ELR (cell line): Measurements from ENCODE around the gene PIK3CB.
"Not testable (repeated sequence)": the region's sequence is repeated elsewhere in the genome, so short reads cannot be mapped to it uniquely, and the experiment has no call there.

ENCODE experiments used
- DNase-seq: peaks from one replicate; pipeline ENCODE4 v3.0.0-alpha.2; 2015; ENCODE audit warnings: low read depth

The PIK3CB gene

DNA sequence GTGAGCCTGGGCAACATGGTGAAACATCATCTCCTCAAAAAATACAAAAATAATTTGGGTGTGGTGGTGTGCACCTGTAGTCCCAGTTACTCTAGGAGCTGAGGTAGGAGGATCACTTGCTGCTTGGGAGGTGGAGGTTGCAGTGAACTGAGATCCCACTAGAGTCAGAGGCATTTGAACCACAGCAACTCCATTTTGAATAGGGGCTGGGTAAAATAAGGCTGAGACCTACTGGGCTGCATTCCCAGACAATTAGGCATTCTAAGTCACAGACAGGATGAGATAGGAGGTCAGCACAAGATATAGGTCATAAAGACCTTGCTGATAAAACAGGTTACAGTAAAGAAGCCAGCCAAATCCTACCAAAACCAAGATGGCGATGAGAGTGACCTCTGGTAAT, 12.1 kb upstream of the PIK3CB start:
- DNase-seq: not testable (repeated sequence)

DNA sequence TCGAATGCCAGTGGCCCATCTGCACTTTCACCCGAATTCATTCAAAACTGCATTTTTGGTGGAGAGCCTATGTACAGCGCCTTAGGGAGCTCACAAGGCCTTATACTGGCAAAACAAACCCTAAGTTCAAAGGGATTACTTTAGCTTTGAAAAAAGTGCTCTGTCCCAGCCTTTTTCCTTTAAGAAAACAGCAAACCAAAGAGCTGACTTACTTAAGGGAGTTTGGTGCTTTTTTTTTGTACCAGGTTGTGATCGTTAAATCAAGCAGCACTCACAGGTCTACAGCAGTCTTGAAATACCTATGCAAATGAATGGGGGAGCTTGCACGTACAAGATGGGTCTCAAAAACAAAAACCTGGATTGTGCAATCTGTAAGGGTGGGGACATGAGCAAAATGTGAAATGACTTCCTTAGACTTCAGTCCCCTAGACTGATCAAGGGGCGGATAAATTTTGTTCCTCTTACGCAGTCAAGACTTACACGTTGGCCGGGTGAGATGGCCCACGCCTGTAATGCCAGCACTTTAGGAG, 11.6 kb upstream of the PIK3CB start:
- DNase-seq: no peak

DNA sequence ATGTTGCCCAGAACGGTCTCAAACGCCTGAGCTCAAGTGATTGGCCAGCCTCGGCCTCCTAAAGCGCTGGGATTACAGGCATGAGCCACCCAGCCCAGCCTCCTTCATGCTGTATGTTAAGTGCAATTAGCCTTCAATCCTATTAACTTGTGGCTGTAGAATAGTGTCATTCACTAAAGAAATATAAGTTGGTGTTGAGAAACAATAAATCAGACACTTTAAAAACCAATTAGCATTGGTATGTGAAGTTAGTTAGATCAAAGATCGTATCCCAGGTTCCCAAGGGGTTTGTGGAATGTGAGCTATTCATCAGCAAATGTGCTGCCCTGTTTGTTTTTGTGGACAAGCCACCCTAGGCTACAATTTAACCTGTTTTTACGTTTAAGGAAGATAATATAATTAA, 11.0 kb upstream of the PIK3CB start:
- DNase-seq: no peak

DNA sequence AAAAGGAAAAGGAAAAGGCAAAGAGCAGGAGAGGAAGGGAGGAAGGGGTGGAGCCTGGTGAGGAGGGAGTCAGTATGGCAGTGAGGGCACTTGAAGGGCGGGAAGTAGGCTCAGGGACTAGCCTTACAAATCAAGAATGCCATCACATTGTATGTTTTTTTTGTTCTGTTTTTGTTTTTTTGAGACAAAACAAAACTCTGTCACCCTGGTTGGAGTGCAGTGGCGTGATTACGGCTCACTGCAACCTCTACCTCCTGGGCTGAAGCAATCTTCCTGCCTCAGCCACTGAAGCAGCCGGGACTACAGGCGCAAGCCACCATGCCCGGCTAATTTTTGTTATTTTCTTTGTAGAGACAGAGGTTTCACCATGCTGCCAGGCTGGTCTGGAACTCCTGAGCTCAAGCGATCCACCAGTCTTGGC, 10.5 kb upstream of the PIK3CB start:
- no peak for DNase-seq

DNA sequence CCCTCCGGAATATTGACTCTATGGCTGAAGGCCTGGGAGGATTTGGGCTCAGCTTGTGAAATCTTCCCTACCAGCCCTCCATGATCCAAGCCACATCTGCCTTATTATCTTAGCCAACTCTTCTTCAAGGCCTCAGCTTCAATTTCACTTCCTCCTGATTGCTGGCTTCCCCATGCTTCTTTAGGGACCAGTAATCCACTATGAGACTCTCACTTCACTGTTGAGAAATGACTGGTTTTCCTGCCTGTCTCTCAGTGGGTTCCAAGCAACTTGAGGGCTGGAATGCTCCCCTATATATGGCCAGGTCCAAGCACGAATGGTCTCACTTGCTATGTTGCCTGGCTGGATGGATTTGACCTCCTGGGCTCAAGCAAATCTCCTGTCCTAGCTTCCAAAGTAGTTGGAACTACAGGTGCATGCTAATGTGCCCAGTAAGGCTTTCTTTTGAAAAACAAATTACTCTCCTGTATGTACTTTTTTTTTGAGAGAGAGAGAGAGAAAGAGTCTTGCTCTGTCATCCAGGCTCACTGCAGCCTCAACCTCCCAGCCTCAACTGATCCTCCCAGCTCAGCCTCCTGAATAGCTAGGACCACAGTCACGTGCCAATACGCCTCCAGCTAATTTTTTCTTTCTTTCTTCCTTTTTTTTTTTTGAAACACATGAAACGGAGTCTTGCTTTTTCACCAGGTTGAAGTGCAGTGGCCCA, 7.9 kb upstream of the PIK3CB start:
- no peak for DNase-seq

DNA sequence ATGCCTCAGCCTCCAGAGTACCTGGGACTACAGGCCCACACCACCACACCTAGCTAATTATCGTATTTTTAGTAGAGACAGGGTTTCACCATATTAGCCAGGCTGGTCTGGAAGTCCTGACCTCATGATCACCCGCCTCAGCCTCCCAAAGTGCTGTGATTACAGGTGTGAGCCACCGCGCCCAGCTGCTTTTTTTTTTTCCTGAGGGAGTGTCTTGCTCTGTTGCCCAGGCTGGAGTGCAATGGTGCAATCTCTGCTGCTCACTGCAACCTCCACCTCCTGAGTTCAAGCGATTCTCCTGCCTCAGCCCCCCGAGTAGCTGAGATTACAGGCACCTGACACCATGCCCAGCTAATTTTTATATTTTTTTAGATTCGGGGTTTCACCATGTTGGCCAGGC, 3.7 kb upstream of the PIK3CB start:
- DNase-seq: not testable (repeated sequence)

DNA sequence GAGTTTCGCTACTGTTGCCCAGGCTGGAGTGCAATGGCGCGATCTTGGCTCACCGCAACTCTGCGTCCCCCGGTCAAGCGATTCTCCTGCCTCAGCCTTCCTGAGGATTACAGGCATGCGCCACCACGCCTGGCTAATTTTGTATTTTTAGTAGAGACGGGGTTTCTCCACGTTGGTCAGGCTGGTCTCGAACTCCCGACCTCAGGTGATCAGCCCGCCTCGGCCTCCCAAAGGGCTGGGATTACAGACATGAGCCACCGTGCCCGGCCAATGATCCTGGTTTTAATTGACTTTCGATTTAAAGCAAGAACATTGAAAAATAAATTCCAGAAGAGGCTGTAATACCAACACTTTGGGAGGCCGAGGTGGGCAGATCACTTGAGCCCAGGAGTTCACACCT, 1.1 kb upstream of the PIK3CB start:
- not testable (repeated sequence) for DNase-seq

DNA sequence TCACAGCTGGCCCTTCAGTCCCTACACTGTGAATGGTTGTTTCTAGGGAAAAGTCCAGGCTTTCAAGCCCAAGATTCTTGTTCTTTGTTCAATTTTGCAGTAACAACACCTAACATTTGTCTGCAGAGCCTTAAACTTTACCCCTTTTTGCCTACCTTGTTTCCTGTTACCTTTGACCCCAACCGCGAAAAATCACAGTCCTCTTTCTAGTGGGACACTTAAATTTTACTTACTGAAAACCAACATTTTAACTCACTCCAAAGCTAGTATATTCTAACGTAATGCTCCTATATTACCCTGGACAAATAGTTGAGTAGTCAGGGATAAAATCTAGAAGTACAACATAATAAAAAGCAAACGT, 649 bp upstream of the PIK3CB start:
- no peak for DNase-seq

DNA sequence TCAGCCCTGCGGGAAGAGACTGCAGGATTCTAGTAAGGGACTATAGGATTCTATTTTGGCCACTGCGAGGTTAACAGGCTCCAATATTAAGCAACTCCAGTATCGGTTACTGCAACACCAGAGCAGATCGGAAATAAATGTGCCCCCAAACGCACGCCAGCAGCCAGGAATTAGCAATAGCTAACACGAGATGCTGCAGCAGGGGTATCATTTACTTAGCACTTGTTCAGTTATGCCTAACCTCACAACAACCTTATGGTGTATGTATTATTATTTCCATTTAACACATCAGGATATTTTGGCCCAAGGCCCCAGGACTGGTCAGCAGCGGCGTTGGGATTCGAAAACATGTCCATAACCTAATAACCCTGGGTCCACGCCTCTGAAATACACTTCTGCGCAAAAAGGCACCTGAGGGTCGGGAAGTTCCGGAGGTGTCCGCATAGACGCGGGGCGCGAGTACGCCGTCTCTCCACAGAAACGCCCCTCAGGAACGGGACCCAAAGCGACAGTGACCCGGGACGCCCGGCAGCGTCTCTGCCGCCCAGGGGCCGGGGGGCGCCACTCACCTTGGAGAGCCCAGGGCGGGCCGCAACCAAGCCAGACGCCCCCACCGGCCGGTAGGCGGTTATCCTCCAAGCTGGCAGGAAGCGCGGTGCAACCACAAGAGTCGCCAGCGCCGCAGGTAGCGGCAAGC, 681 bp downstream of the PIK3CB start:
- DNase-seq: no peak

DNA sequence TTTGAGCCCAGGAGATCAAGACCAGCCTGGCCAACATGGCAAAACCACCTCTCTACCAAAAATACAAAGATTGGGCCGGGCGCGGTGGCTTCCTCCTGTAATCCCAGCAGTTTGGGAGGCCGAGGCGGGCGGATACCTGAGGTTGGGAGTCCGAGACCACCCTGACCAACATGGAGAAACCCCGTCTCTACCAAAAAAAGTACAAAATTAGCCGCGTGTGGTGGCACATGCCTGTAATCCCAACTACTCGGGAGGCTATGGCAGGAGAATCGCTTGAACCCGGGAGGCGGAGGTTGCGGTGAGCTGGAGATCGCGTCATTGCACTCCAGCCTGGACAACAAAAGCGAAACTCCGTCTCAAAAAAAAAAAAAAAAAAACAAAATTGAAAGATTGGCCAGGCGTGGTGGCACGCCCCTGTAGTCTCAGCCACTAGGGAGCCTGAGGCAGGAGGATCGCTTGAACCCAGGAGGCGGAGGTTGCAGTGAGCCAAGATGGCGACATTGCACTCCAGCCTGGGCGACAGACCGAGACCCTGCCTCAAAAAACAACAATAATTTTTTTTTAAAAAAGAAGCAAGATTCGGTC, 2.2 kb downstream of the PIK3CB start:
- not testable (repeated sequence) for DNase-seq

DNA sequence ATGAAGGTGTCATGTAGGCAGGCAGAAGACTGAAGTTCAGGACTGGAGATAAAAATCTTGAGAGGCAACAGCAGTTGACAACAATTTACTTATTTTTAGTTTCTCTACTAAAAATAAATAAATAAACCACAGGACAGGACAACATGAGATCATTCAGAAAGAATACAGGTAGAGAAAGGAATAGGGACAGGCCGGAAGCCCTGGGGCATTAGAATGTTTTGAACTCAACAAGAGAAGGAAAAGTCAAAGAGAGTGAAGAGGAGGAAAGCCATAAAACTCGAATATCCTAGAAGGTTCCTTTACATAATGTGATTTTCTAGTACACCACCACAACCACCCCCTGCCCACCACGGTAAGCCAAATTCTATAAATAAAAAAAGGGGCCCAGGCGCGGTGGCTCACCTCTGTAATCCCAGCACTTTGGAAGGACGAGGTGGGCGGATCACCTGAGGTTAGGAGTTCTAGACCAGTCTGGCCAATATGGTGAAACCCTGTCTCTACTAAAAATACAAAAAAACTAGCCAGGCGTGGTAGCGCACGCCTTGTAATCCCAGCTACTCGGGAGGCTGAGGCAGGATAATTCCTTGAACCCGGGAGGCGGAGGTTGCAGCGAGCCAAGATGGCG, 4.7 kb downstream of the PIK3CB start:
- DNase-seq: no peak

DNA sequence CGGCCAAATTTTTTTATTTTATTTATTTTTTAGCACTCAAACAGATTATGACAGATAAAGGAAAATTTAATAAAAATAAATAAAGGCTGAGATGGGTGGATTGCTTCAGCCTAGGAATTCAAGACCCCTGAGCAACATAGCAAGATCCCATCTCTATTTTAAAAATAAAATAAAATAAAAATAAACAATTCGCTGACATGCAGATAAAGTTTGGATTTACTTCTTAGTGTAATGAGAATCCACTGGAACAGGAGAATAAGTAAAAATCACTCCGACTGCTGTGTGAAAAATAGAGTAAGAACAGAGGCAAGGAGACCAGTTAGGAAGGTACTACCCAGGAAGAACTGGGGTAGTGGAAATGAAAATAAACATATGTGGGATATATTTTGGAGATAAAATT, 5.6 kb downstream of the PIK3CB start:
- DNase-seq: no peak

DNA sequence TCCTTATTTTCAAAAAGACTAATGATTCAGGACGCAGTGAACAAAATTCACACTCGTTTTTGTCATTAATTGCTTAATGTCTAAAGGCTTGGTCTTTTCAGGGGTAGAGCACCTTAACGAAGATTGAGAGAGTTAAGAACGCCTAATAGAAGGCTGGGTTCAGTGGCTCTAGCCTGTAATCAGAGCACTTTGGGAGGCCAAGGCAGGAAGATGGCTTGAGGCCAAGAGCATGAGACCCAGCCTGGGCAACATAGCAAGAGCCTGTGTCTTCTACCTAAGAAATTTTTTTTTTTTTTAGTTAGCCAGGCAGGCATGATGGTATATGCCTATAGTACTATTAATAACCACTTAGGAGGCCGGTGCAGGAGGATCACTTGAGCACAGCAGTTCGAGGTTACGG, 7.5 kb downstream of the PIK3CB start:
- DNase-seq: no peak

DNA sequence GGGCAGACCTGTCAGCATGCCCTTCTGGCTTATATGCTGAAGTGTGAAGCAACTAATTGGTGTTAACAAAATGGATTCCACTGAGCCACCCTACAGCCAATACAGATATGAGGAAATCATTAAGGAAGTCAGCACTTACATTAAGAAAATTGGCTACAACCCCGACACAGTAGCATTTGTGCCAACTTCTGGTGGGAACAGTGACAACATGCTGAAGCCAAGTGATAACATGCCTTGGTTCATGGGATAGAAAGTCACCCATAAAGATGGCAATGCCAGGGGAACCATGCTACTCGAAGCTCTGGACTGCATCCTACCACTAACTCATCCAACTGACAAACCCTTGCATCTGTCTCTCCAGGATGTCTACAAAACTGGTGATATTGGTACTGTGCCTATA, 9.4 kb downstream of the PIK3CB start:
- DNase-seq: no peak

DNA sequence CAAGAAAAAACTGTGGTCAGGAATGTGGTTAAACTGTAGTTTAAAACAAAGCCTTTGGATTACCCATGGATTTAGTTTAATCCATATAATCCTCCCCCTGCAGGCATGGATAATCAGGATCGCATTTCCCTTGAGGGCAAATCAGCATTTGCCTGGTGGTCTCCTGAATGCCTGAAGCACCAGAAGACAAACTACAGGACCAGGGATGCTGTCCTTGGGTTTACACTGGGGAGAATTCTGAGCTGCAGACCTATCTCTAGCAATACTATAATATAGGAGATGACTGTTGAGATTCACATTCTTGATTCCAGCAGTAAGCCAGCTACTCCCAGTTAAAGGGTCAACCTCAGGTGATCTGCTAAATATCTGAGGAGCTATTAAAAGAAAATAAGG, 10.6 kb downstream of the PIK3CB start:
- DNase-seq: no peak

DNA sequence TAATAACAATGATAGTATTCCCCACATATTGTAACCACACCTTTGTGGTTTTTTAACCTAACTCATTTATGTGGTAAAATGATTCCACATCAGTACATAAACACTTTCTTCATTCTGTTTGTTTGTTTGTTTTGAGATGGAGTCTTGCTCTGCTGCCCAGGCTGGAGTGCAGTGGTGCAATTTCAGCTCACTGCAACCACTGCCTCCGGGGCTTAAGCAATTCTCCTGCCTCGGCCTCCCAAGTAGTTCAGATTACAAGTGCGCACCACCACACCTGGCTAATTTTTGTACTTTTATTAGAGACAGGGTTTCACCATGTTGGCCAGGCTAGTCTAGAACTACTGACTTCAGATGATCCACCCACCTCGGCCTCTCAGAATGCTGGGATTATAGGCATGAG, 14.3 kb downstream of the PIK3CB start:
- DNase-seq: not testable (repeated sequence)

DNA sequence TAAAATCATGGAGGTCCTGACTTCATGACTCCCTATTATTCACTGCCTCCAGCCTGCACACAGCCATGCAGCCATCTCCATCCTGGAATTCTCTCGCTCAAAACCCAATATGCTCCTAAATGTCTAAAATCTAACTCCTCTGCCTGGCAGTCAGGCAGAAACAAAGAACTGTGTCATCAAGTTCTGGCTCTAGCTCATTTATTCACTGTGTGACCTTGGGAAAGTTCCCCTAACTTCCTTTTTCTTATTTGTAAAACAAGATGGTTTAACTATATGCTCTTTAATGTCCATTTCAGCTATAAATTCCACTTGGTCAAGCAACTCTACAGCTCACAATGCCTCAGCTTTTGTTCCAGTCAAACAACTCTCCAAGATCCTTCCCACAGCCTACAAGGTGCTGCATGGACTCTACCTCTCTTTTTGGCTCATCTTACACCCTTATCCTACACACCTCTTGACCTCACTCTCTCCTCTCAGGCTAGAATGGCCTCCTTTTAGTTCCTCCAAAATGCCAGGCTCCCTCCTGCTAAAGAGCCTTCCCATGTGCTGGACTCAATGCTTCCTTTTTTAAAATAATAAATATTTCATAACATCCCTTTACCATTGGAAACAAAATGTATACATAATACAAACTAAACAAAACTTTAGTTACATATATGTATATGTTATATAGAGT, 16.4 kb downstream of the PIK3CB start:
- DNase-seq: no peak

DNA sequence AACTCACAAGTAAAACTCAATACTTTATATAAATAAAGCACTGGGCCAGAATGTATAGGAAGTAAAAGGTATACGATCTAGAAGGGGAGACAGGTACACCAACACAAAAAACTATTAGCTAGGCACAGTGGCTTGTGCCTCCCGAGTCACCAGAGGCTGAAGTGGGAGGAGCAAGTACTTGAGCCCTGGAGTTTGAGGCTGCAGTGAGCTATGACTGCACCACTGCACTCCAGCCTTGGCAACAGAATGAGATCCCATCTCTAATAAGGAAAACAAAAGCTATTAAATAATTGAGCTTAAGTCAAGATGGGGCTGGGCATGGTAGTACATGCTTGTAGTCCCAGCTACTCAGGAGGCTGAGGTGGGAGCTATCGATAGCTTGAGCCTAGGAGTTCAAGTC, 17.0 kb downstream of the PIK3CB start:
- DNase-seq: no peak

DNA sequence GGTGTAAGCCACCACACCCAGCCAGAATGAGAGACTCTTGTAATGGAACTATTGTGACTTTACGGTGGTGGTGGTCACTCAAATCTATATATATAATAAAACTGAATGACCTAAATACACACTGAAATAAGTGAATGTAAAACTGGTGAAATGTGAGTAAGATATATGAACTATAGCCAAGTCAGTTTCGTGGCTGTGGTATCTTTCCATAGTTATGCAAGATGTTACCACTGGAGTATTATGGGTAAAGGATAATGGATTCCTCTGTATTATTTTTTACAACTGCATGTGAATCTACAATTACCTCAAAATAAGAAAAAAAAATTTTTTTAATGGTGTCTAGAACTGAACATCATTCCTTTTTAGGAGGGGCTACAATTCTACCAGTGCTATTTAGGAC, 21.9 kb downstream of the PIK3CB start:
- DNase-seq: no peak

DNA sequence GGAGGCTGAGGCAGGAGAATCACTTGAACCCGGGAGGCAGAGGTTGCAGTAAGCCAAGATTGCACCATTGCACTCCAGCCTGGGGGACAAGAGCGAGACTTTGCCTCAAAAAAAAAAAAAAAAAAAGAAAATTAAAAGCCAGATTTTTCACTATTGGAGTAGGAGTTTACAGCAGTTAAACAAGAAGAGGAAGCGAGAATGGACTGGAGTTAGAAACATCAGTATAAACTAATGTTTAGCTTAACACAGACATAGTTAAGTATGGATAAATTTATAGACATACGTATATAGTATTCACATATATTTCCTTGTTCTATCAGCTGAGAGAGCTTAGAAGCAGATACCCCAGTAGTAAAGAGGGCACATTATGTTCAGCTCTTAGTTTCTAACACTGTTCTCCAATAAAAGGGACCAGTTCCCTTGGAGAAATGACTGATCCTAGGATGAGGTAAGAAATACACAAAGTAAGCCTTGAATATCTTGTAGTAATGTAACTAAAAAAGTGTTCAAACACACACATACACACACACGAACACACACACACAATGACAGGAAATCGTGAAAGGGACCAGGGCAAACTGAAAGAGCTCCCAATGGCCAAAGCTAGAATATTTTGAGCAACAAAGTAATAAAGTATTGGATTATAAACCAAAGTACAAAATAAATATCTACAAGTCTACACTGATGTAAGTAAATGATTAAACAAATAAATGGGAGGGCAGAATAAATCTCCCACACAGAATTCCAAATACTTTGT, 25.1 kb downstream of the PIK3CB start:
- no peak for DNase-seq

DNA sequence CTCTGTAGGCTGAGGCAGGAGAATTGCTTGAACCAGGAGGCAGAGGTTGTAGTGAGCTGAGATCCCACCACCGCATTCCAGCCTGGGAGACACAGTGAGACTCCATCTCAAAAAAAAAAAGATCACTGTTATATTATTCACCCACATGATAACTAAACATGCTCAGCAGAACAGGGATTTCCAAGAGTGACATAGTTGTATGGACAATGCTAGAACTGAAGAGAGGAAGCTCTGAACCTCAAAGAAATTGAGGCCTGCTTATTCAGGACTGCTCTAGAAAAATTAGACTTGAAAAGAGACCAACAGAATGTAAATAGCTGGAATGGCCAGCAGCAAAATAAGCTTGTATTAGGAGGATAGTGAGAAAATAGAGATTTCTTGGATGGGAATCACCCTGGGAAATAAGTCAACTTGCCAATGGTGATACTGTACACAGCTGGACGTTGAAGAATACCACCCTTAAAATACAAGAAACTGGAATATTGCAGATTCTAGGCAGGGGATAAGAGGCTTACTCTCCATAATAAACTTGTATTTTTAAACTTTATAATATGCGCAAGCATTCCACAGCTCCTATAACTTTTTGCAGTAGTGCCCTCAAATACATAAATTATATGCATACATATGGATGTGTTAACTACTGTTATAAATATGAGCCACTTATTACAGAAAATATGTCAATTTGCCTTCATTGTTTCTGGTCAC, 28.2 kb downstream of the PIK3CB start:
- no peak for DNase-seq
